HCT116 (cell line): ENCODE results near the gene SLC39A12. TPM values are rescaled to one million over a fixed set of nuclear protein-coding genes. Genes with fewer than 3 reads are reported as not detected.
"Not testable (repeated sequence)": the region's sequence is repeated elsewhere in the genome, so short reads cannot be mapped to it uniquely, and the experiment has no call there.

Source experiments
- ATAC-seq: fragments of 200-7000 bp; cut with Tn5 transposase; 2 replicates; pipeline ENCODE4 v1.9.1; 2020; ENCODE audit warnings: mild to moderate bottlenecking, moderate library complexity
- BruUV-seq: library from RNA; stranded (reverse); fragments of 400-500 nt; replicated peaks from 2 replicates; lab custom pipeline; 2021; lab: Mats Ljungman, UMichigan
- CTCF ChIA-PET: fragments of 300-600 bp; sonication (Branson Sonifier 250); formaldehyde crosslinking; loops from one replicate; lab custom pipeline; 2021; ENCODE audit warnings: antibody characterized with exemption; lab: Charles Lee
- POLR2A ChIA-PET: fragments of 300-600, 350-600 bp; sonication (Branson Sonifier 250); formaldehyde crosslinking; loops from one replicate; lab custom pipeline; 2021; ENCODE audit warnings: antibody characterized with exemption; lab: Charles Lee
- RAD21 ChIA-PET, 2 experiments: fragments of 300-600 bp; sonication (Branson Sonifier 250); formaldehyde crosslinking; loops; one replicate each; lab custom pipeline; 2023; ENCODE audit warnings: low total read pairs in 2 of 2; ENCODE audit not compliant: uncharacterized antibody in 2 of 2, unreplicated experiment in 2 of 2, low non-redundant PET in 1 of 2; lab: Charles Lee
- DNase-seq: peaks from one replicate; pipeline ENCODE4 v3.0.0-alpha.2; 2010; ENCODE audit warnings: low read depth, low spot score
- H2AFZ ChIP-seq: fragments of 200-600 bp; shearing (Covaris generic), sonication (generic); 2 replicates; pipeline ENCODE4 v1.6.1; 2017; ENCODE audit warnings: low read depth, mixed run types, mixed read lengths, antibody characterized with exemption, low read length; ENCODE audit not compliant: poor library complexity, severe bottlenecking
- H3K27ac ChIP-seq: 2 replicates; pipeline ENCODE4 v1.5.1; 2012; ENCODE audit warnings: low read depth, low read length
- H3K27me3 ChIP-seq: fragments of 200-600 bp; sonication (generic); 2 replicates; pipeline ENCODE4 v1.6.1; 2016; ENCODE audit warnings: mixed run types, low read length, mixed read lengths; ENCODE audit not compliant: insufficient read depth
- H3K36me3 ChIP-seq, 2 experiments: fragments of 200-500 bp in 1 of 2; fragments of 200-600 bp in 1 of 2; sonication (Bioruptor generic) in 1 of 2; sonication (generic) in 1 of 2; 2 replicates each; pipeline versions ENCODE4 v1.5.1 to v1.6.1; 2014 to 2016; ENCODE audit warnings: low read length in 2 of 2, inconsistent platforms in 1 of 2, mixed read lengths in 1 of 2, mixed run types in 1 of 2; ENCODE audit not compliant: insufficient read depth in 2 of 2, control insufficient read depth in 1 of 2
- H3K4me1 ChIP-seq, 2 experiments: fragments of 200-600 bp in 1 of 2; sonication (generic) in 1 of 2; 2 replicates each; pipeline versions ENCODE4 v1.5.1 to v1.6.1; 2012 to 2017; ENCODE audit warnings: low read length in 2 of 2, inconsistent platforms in 1 of 2, mild to moderate bottlenecking in 1 of 2, mixed read lengths in 1 of 2, mixed run types in 1 of 2, moderate library complexity in 1 of 2; ENCODE audit not compliant: insufficient read depth in 2 of 2, control insufficient read depth in 1 of 2
- H3K4me2 ChIP-seq: fragments of 200-600 bp; sonication (generic); 2 replicates; pipeline ENCODE4 v1.6.1; 2017; ENCODE audit warnings: mixed run types, low read length, mixed read lengths
- H3K4me3 ChIP-seq, 2 experiments: fragments of 200-600 bp in 1 of 2; sonication (generic) in 1 of 2; replicated peaks in 1 of 2; 2 replicates each; pipeline ENCODE4 v1.5.1; 2011 to 2016; ENCODE audit warnings: low read length in 2 of 2, control low read depth in 1 of 2, low read depth in 1 of 2, mild to moderate bottlenecking in 1 of 2, mixed read lengths in 1 of 2, mixed run types in 1 of 2
- H3K79me2 ChIP-seq: fragments of 200-600 bp; sonication (generic); 2 replicates; pipeline ENCODE4 v1.6.1; 2017; ENCODE audit warnings: mild to moderate bottlenecking, mixed run types, low read length, moderate library complexity, mixed read lengths; ENCODE audit not compliant: insufficient read depth
- H3K9ac ChIP-seq: fragments of 200-600 bp; sonication (generic); 2 replicates; pipeline ENCODE4 v1.6.1; 2016; ENCODE audit warnings: low read length, mixed read lengths
- H3K9me2 ChIP-seq: fragments of 200-600 bp; sonication (generic), shearing (Covaris generic); 2 replicates; pipeline ENCODE4 v1.6.1; 2017; ENCODE audit warnings: mixed run types, mild to moderate bottlenecking, moderate library complexity; ENCODE audit not compliant: insufficient read depth
- H3K9me3 ChIP-seq, 2 experiments: fragments of 200-500 bp in 1 of 2; fragments of 200-600 bp in 1 of 2; sonication (Bioruptor generic) in 1 of 2; sonication (generic) in 1 of 2; 2 replicates each; pipeline ENCODE4 v1.6.1; 2014 to 2017; ENCODE audit warnings: low read length in 2 of 2, mixed read lengths in 2 of 2, inconsistent platforms in 1 of 2, low read depth in 1 of 2, mild to moderate bottlenecking in 1 of 2, mixed run types in 1 of 2, moderate library complexity in 1 of 2; ENCODE audit not compliant: control insufficient read depth in 1 of 2, insufficient read depth in 1 of 2
- H4K20me1 ChIP-seq: fragments of 200-600 bp; sonication (generic), shearing (Covaris generic); 2 replicates; pipeline ENCODE4 v1.6.1; 2017; ENCODE audit warnings: mixed run types, mild to moderate bottlenecking, moderate library complexity; ENCODE audit not compliant: insufficient read depth
- EZH2 ChIP-seq: fragments of 200-600 bp; sonication (generic); IDR thresholded peaks from 2 replicates; pipeline ENCODE4 v1.6.1; 2017; ENCODE audit warnings: antibody characterized with exemption, mixed run types
- FOSL1 ChIP-seq: IDR thresholded peaks from 2 replicates; pipeline ENCODE4 v1.6.1; 2012; ENCODE audit warnings: low read depth
- JUND ChIP-seq: IDR thresholded peaks from 2 replicates; pipeline ENCODE4 v1.6.1; 2012
- SP1 ChIP-seq: IDR thresholded peaks from 2 replicates; pipeline ENCODE4 v1.6.1; 2012; ENCODE audit warnings: low read depth
- TCF7L2 ChIP-seq: IDR thresholded peaks from 2 replicates; pipeline ENCODE4 v1.7.0; 2011; ENCODE audit warnings: borderline replicate concordance, inconsistent platforms; ENCODE audit not compliant: insufficient read depth, insufficient read length; ENCODE audit errors: extremely low read depth
- YY1 ChIP-seq: IDR thresholded peaks from 2 replicates; pipeline ENCODE4 v1.6.1; 2011; ENCODE audit warnings: low read length, low read depth, moderate library complexity, mild to moderate bottlenecking; ENCODE audit not compliant: insufficient replicate concordance; ENCODE audit errors: extremely low read depth
- ZFX ChIP-seq: fragments of 450-650 bp; IDR thresholded peaks from 2 replicates; pipeline ENCODE4 v1.6.1; 2017
- ZNF274 ChIP-seq: fragments of 200-500 bp; sonication (Bioruptor generic); IDR thresholded peaks from 2 replicates; pipeline ENCODE4 v1.6.1; 2014; ENCODE audit warnings: mild to moderate bottlenecking, low read depth, low read length, inconsistent platforms
- intact Hi-C: fragments of 100-400 bp; cut with micrococcal nuclease; formaldehyde crosslinking; loops from 2 replicates; pipeline ENCODE4 v1.10.0; 2022
- total RNA-seq: library from RNA; stranded (reverse); gene quantifications from one replicate; pipeline ENCODE4 v1.2.1, GENCODE V29; 2021; ENCODE audit not compliant: unreplicated experiment

SLC39A12 gene
- total RNA-seq, 1 experiment from 2014 or later = not detected

GRCh38 chr10:17950269-17950668 lies 1.4 kb upstream of the SLC39A12 start:
- RAD21 ChIA-PET, H3K4me2 ChIP-seq, intact Hi-C loops, CTCF ChIA-PET, H3K9ac ChIP-seq, BruUV-seq, H3K27me3 ChIP-seq, DNase-seq, H4K20me1 ChIP-seq, H3K79me2 ChIP-seq, H3K36me3 ChIP-seq, H3K9me3 ChIP-seq, H3K4me1 ChIP-seq, ATAC-seq, H2AFZ ChIP-seq, H3K4me3 ChIP-seq, POLR2A ChIA-PET, H3K27ac ChIP-seq, H3K9me2 ChIP-seq: not testable (repeated sequence)

GRCh38 chr10:17950726-17951125 lies 992 bp upstream of the SLC39A12 start:
- ATAC-seq (no peak), DNase-seq (no peak)
- Histone ChIP-seq H3K9me3 (no peaks in the 10 kb centered on the region), H3K4me2 (no peak overlapping the region), H3K79me2 (no peaks in the 10 kb centered on the region), H4K20me1 (no peaks in the 10 kb centered on the region), H3K4me1 (no peaks in the 10 kb centered on the region), H3K27ac (no peak overlapping the region), H3K9me2 (no peaks in the 10 kb centered on the region; the same call in 1 of the 2 replicates), H3K36me3 (no peaks in the 10 kb centered on the region), H3K27me3 (0 out of 2 replicates have a peak, but pooled peaks cover 4% of the 10 kb centered on the region), H3K9ac (no peak overlapping the region), H3K4me3 (no peak overlapping the region), H2AFZ (no peak overlapping the region)
- BruUV-seq = no TSS peak
- RAD21 ChIA-PET = no interaction called here
- CTCF ChIA-PET = no interaction called here
- POLR2A ChIA-PET = no interaction called here
- TF ChIP-seq FOSL1 (no peak), ZNF274 (no peak), EZH2 (no peak), TCF7L2 (no peak), SP1 (no peak), ZFX (no peak), JUND (no peak), YY1 (no peak)
- intact Hi-C loops = no loop called here

GRCh38 chr10:17954372-17954771 lies 2.7 kb downstream of the SLC39A12 start:
- CTCF ChIA-PET, BruUV-seq, H3K4me3 ChIP-seq, POLR2A ChIA-PET, H4K20me1 ChIP-seq, ATAC-seq, RAD21 ChIA-PET, H3K27ac ChIP-seq, H3K27me3 ChIP-seq, H3K4me2 ChIP-seq, H3K36me3 ChIP-seq, H2AFZ ChIP-seq, H3K9ac ChIP-seq, H3K9me3 ChIP-seq, H3K4me1 ChIP-seq, H3K79me2 ChIP-seq, DNase-seq, H3K9me2 ChIP-seq, intact Hi-C loops: not testable (repeated sequence)
